ENCODE results near the gene ASCL3. TPM values are rescaled to one million over a fixed set of nuclear protein-coding genes. Genes with fewer than 3 reads are reported as not detected.
"Not testable (repeated sequence)": the region's sequence is repeated elsewhere in the genome, so short reads cannot be mapped to it uniquely, and the experiment has no call there.

ASCL3 gene
- total RNA-seq, 2 donors from 2014 or later, result not detected

GRCh38 chr11:8908099-8908498, 34.7 kb downstream of the ASCL3 start:
- no peak overlapping the region for H3K4me3 ChIP-seq
- H3K36me3 ChIP-seq, result no peaks in the 10 kb centered on the region
- no peaks in the 10 kb centered on the region for H3K9me3 ChIP-seq
- ATAC-seq (ENCODE audit: insufficient number of reproducible peaks, low FRiP score, low read depth) (no peak), DNase-seq (ENCODE audit: low spot score) (no peak)
- H3K27me3 ChIP-seq (replicated peaks; ENCODE audit: insufficient read depth), result no peaks in the 10 kb centered on the region
- H3K27ac ChIP-seq, result no peak overlapping the region
- peaks cover 6 to 9% of the 10 kb centered on the region in 2 donors for H3K4me1 ChIP-seq (ENCODE audit: control insufficient read depth in 1 of 2, low read depth in 2 of 2)
- no peak for TF ChIP-seq CTCF (IDR thresholded peaks at IDR 0.05)

GRCh38 chr11:8907116-8907515, 35.7 kb downstream of the ASCL3 start:
- Histone ChIP-seq H3K36me3 (no peaks in the 10 kb centered on the region), H3K27me3 (replicated peaks; ENCODE audit: insufficient read depth) (no peaks in the 10 kb centered on the region), H3K9me3 (no peaks in the 10 kb centered on the region), H3K4me3 (no peak overlapping the region), H3K4me1 (ENCODE audit: control insufficient read depth in 1 of 2, low read depth in 2 of 2) (peaks cover 2 to 6% of the 10 kb centered on the region in 2 donors), H3K27ac (no peak overlapping the region)
- ATAC-seq (ENCODE audit: insufficient number of reproducible peaks, low FRiP score, low read depth) (no peak), DNase-seq (ENCODE audit: low spot score) (no peak)
- TF ChIP-seq CTCF (IDR thresholded peaks at IDR 0.05), result no peak

- Histone ChIP-seq H3K9me3 (no peaks in the 10 kb centered on the region), H3K27ac (no peak overlapping the region), H3K4me1 (ENCODE audit: control insufficient read depth in 1 of 2, low read depth in 2 of 2) (peaks cover 0 to 6% of the 10 kb centered on the region in 2 donors), H3K36me3 (no peaks in the 10 kb centered on the region), H3K4me3 (no peak overlapping the region), H3K27me3 (replicated peaks; ENCODE audit: insufficient read depth) (no peaks in the 10 kb centered on the region)
- no peak for ATAC-seq (ENCODE audit: insufficient number of reproducible peaks, low FRiP score, low read depth)
- DNase-seq (ENCODE audit: low spot score), result no peak
- TF ChIP-seq CTCF (IDR thresholded peaks at IDR 0.05), result no peak
These were observed 37.2 kb downstream of the ASCL3 start for GRCh38 chr11:8905528-8906165.

GRCh38 chr11:8899119-8899753, 43.6 kb downstream of the ASCL3 start:
- H3K36me3 ChIP-seq, result no peaks in the 10 kb centered on the region
- ATAC-seq (ENCODE audit: insufficient number of reproducible peaks, low FRiP score, low read depth), result no peak
- H3K9me3 ChIP-seq, result peaks cover 13% of the 10 kb centered on the region
- no peaks in the 10 kb centered on the region for H3K27me3 ChIP-seq (replicated peaks; ENCODE audit: insufficient read depth)
- H3K4me1 ChIP-seq (ENCODE audit: control insufficient read depth in 1 of 2, low read depth in 2 of 2), result no peaks in the 10 kb centered on the region
- H3K4me3 ChIP-seq, result no peak overlapping the region
- no peak overlapping the region for H3K27ac ChIP-seq
- DNase-seq (ENCODE audit: low spot score), result no peak
- no peak for TF ChIP-seq CTCF (IDR thresholded peaks at IDR 0.05)

- not testable (repeated sequence) for DNase-seq (ENCODE audit: low spot score); H3K36me3 ChIP-seq; H3K4me1 ChIP-seq (ENCODE audit: control insufficient read depth in 1 of 2, low read depth in 2 of 2); ATAC-seq (ENCODE audit: insufficient number of reproducible peaks, low FRiP score, low read depth); H3K27ac ChIP-seq; H3K27me3 ChIP-seq (replicated peaks; ENCODE audit: insufficient read depth); H3K9me3 ChIP-seq; H3K4me3 ChIP-seq
These were observed 51.6 kb downstream of the ASCL3 start for GRCh38 chr11:8891185-8891584.

Other genes starting within 250 kb of the ASCL3 start
- 10 to 100 TPM; 28.8 to 58.7 TPM for gene AKIP1, start 31.8 kb downstream of the ASCL3 start, total RNA-seq
- not detected for gene C11orf16, start 10.1 kb downstream of the ASCL3 start, total RNA-seq
- gene TMEM9B, start 21.4 kb upstream of the ASCL3 start, total RNA-seq, result 10 to 100 TPM; 27.9 to 35.3 TPM
- gene NRIP3, start 61.0 kb upstream of the ASCL3 start, total RNA-seq, result 1 to 10 TPM; 2.1 to 5.3 TPM
- gene SCUBE2, start 148.6 kb upstream of the ASCL3 start, total RNA-seq, result 1 to 10 TPM; 1.2 to 3.9 TPM

Data from thoracic aorta (tissue), 2 donors.